GM12873 (cell line): Measurements from ENCODE around the gene G3BP1.

Experiments
- CTCF ChIP-seq: IDR thresholded peaks from 2 replicates; pipeline ENCODE4 v1.5.1; 2012; ENCODE audit warnings: low read depth, mild to moderate bottlenecking, moderate library complexity, low read length, control low read depth; ENCODE audit not compliant: insufficient read depth; ENCODE audit errors: missing control alignments

Gene G3BP1

GRCh38 chr5:151784141-151784540 is 12.4 kb downstream of the G3BP1 start:
- TF ChIP-seq CTCF, result no peak

GRCh38 chr5:151786468-151786867 is 14.7 kb downstream of the G3BP1 start:
- no peak for TF ChIP-seq CTCF

- TF ChIP-seq CTCF, result no peak
Observed at GRCh38 chr5:151787817-151788216, 16.1 kb downstream of the G3BP1 start.

- TF ChIP-seq CTCF, result no peak
Observed at GRCh38 chr5:151793358-151793757, 21.6 kb downstream of the G3BP1 start.

GRCh38 chr5:151795426-151795825 is 23.7 kb downstream of the G3BP1 start:
- no peak for TF ChIP-seq CTCF

GRCh38 chr5:151798674-151799073 is 26.9 kb downstream of the G3BP1 start:
- no peak for TF ChIP-seq CTCF

GRCh38 chr5:151799407-151799806 is 27.7 kb downstream of the G3BP1 start:
- no peak for TF ChIP-seq CTCF
